Chondrocyte (in vitro differentiated cells): Measurements from ENCODE around the gene SLC35D2. TPM values are rescaled to one million over a fixed set of nuclear protein-coding genes. Genes with fewer than 3 reads are reported as not detected.

ENCODE experiments used
- DNase-seq: peaks from one replicate; pipeline ENCODE4 v3.0.0; 2021; ENCODE audit warnings: mixed read lengths, low spot score
- H3K27ac Mint-ChIP-seq: one replicate; pipeline ENCODE4 v1.8.0; 2021; ENCODE audit warnings: mild to moderate bottlenecking, moderate library complexity, mixed read lengths; ENCODE audit not compliant: unreplicated experiment
- H3K27me3 Mint-ChIP-seq: 2 replicates; pipeline ENCODE4 v1.8.0; 2021; ENCODE audit warnings: low read depth, mixed read lengths
- H3K36me3 Mint-ChIP-seq: 2 replicates; pipeline ENCODE4 v1.8.0; 2021; ENCODE audit warnings: low read depth, mixed read lengths
- H3K4me1 Mint-ChIP-seq: 2 replicates; pipeline ENCODE4 v1.8.0; 2021; ENCODE audit warnings: low read depth, mild to moderate bottlenecking, mixed read lengths
- H3K4me3 Mint-ChIP-seq: one replicate; pipeline ENCODE4 v1.8.0; 2021; ENCODE audit warnings: mild to moderate bottlenecking, moderate library complexity, mixed read lengths; ENCODE audit not compliant: unreplicated experiment
- H3K9me3 Mint-ChIP-seq: 2 replicates; pipeline ENCODE4 v1.8.0; 2021; ENCODE audit warnings: low read depth, mixed read lengths
- CTCF ChIP-seq: fragments of 200-600 bp; sonication (generic); IDR thresholded peaks from 2 replicates; pipeline ENCODE4 v1.5.0; 2021; ENCODE audit warnings: antibody characterized with exemption, mild to moderate bottlenecking, moderate library complexity
- total RNA-seq: library from RNA; stranded (reverse); gene quantifications from 3 replicates; pipeline ENCODE4 v1.2.1, GENCODE V29; 2021

The SLC35D2 gene
- total RNA-seq, 1 donor from 2014 or later: 13.0 TPM

GRCh38 chr9:96342571-96343245 lies 40.8 kb downstream of the SLC35D2 start:
- no peak for DNase-seq
- Mint-ChIP-seq H3K27me3 (no peaks in the 10 kb centered on the region), H3K36me3 (peaks cover 4% of the 10 kb centered on the region), H3K9me3 (no peaks in the 10 kb centered on the region), H3K4me1 (peaks cover 16% of the 10 kb centered on the region), H3K4me3 (no peak overlapping the region), H3K27ac (no peak overlapping the region)
- no peak for TF ChIP-seq CTCF

DNA sequence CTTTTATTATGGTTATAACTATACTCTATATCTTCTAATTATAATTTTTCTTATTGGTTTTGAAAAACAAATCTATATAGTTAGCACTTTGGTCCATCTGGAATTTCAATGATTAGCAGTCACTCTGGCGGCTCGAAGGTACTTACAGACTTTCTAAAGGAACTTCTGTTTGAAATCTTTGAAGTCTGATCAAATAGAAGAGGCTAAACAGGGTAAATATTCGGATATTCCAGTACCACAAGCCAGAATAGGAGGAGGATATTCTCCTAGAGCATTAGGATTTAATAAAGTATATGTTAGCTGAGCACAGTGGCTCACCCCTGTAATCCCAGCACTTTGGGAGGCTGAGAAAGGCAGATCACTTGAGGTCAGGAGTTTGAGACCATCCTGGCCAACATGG lies 42.8 kb downstream of the SLC35D2 start:
- DNase-seq: no peak
- Mint-ChIP-seq H3K4me1 (peaks cover 16% of the 10 kb centered on the region), H3K4me3 (no peak overlapping the region), H3K36me3 (peaks cover 2% of the 10 kb centered on the region), H3K27me3 (no peaks in the 10 kb centered on the region), H3K9me3 (no peaks in the 10 kb centered on the region), H3K27ac (no peak overlapping the region)
- TF ChIP-seq CTCF: no peak

GRCh38 chr9:96338299-96338698 lies 45.2 kb downstream of the SLC35D2 start:
- peaks cover 6% of the 10 kb centered on the region for H3K36me3 Mint-ChIP-seq
- no peak for TF ChIP-seq CTCF
- no peaks in the 10 kb centered on the region for H3K9me3 Mint-ChIP-seq
- peaks cover 9% of the 10 kb centered on the region for H3K4me1 Mint-ChIP-seq
- no peak for DNase-seq
- H3K27ac Mint-ChIP-seq: no peak overlapping the region
- H3K27me3 Mint-ChIP-seq: no peaks in the 10 kb centered on the region
- no peak overlapping the region for H3K4me3 Mint-ChIP-seq

GRCh38 chr9:96333958-96334357 lies 49.6 kb downstream of the SLC35D2 start:
- no peak for TF ChIP-seq CTCF
- no peak for DNase-seq
- Mint-ChIP-seq H3K9me3 (no peaks in the 10 kb centered on the region), H3K36me3 (peaks cover 4% of the 10 kb centered on the region), H3K27me3 (no peaks in the 10 kb centered on the region), H3K27ac (no peak overlapping the region), H3K4me3 (no peak overlapping the region), H3K4me1 (peaks cover 6% of the 10 kb centered on the region)

- Mint-ChIP-seq H3K4me3 (no peak overlapping the region), H3K36me3 (peaks cover 4% of the 10 kb centered on the region), H3K4me1 (peaks cover 6% of the 10 kb centered on the region), H3K27me3 (no peaks in the 10 kb centered on the region), H3K27ac (no peak overlapping the region), H3K9me3 (no peaks in the 10 kb centered on the region)
- DNase-seq: no peak
- no peak for TF ChIP-seq CTCF
These were observed 52.1 kb downstream of the SLC35D2 start for GRCh38 chr9:96331236-96331947.
